Endothelial cell of umbilical vein (primary cell): ENCODE data around the gene E2F4. TPM values are rescaled to one million over a fixed set of nuclear protein-coding genes. Genes with fewer than 3 reads are reported as not detected.

ENCODE experiments used
- BruUV-seq: library from RNA; stranded (reverse); fragments of 400-500 nt; replicated peaks from 2 replicates; lab custom pipeline; 2021; lab: Mats Ljungman, UMichigan
- CTCF ChIA-PET: fragments of 300-600, 350-600 bp; sonication (Branson Sonifier 250); formaldehyde crosslinking; loops from one replicate; lab custom pipeline; 2021; ENCODE audit warnings: antibody characterized with exemption, inconsistent platforms; lab: Charles Lee
- POLR2A ChIA-PET: fragments of 300-600, 350-600 bp; sonication (Branson Sonifier 250); formaldehyde crosslinking; loops from one replicate; lab custom pipeline; 2021; ENCODE audit warnings: antibody characterized with exemption, inconsistent platforms; lab: Charles Lee
- DNase-seq: peaks from one replicate; pipeline ENCODE4 v3.0.0-alpha.2; 2011; ENCODE audit warnings: low read depth, low spot score
- FAIRE-seq: peaks from 2 replicates; lab custom pipeline; 2011; peaks lifted over from hg19 to GRCh38; lab: Jason Lieb, UNC
- H2AFZ ChIP-seq: 2 replicates; pipeline ENCODE4 v1.6.0; 2012; ENCODE audit warnings: low read depth, low read length, control low read depth, inconsistent platforms
- H3K27ac ChIP-seq: 2 replicates; pipeline ENCODE4 v1.5.1; 2011; ENCODE audit warnings: low read depth, mild to moderate bottlenecking, control low read depth, low read length, moderate library complexity; ENCODE audit not compliant: insufficient read depth
- H3K27me3 ChIP-seq, 2 experiments: 2 replicates each; pipeline versions ENCODE4 v1.6.0 to v1.6.1; 2011; ENCODE audit warnings: low read length in 2 of 2, mixed read lengths in 1 of 2; ENCODE audit not compliant: control insufficient read depth in 2 of 2, insufficient read depth in 2 of 2
- H3K36me3 ChIP-seq, 2 experiments: 2 replicates in 1 of 2; 3 replicates in 1 of 2; pipeline ENCODE4 v1.5.1; 2011; ENCODE audit warnings: low read length in 2 of 2, mild to moderate bottlenecking in 1 of 2, moderate library complexity in 1 of 2; ENCODE audit not compliant: control insufficient read depth in 2 of 2, insufficient read depth in 2 of 2; ENCODE audit errors: extremely low read depth in 1 of 2
- H3K4me1 ChIP-seq: 3 replicates; pipeline ENCODE4 v1.5.1; 2011; ENCODE audit warnings: mild to moderate bottlenecking, low read length; ENCODE audit not compliant: control insufficient read depth, insufficient read depth; ENCODE audit errors: extremely low read depth
- H3K4me2 ChIP-seq: 2 replicates; pipeline ENCODE4 v1.6.1; 2011; ENCODE audit warnings: low read length, control low read depth, mixed read lengths; ENCODE audit not compliant: insufficient read depth
- H3K4me3 ChIP-seq, 3 experiments: fragments of 200-600 bp in 1 of 3; sonication (generic), shearing (Covaris generic) in 1 of 3; replicated peaks in 1 of 3; 2 replicates each; pipeline ENCODE4 v1.5.1; 2011 to 2016; ENCODE audit warnings: control low read depth in 3 of 3, low read length in 3 of 3, mild to moderate bottlenecking in 2 of 3, inconsistent platforms in 1 of 3, low read depth in 1 of 3, moderate library complexity in 1 of 3; ENCODE audit not compliant: insufficient read depth in 1 of 3
- H3K79me2 ChIP-seq: 2 replicates; pipeline ENCODE4 v1.6.0; 2012; ENCODE audit warnings: low read length, inconsistent platforms; ENCODE audit not compliant: control insufficient read depth, insufficient read depth
- H3K9ac ChIP-seq: replicated peaks from 2 replicates; pipeline ENCODE3; 2011; ENCODE audit warnings: low read length, control low read depth; ENCODE audit not compliant: insufficient read depth; ENCODE audit errors: extremely low read depth
- H3K9me1 ChIP-seq: replicated peaks from 3 replicates; pipeline ENCODE4 v1.6.0; 2011; ENCODE audit warnings: mild to moderate bottlenecking, low read length; ENCODE audit not compliant: control insufficient read depth, insufficient read depth; ENCODE audit errors: extremely low read depth
- H3K9me3 ChIP-seq: replicated peaks from 2 replicates; pipeline ENCODE4 v1.5.1; 2012; ENCODE audit warnings: low read length, inconsistent platforms; ENCODE audit not compliant: control insufficient read depth, insufficient read depth
- H4K20me1 ChIP-seq: replicated peaks from 2 replicates; pipeline ENCODE3; 2011; ENCODE audit warnings: mild to moderate bottlenecking, low read length; ENCODE audit not compliant: control insufficient read depth, insufficient read depth; ENCODE audit errors: extremely low read depth
- CTCF ChIP-seq, 2 donors: IDR thresholded peaks; 1 replicate in 1 of 2; 2 replicates in 1 of 2; pipeline ENCODE4 v1.5.1; 2011; ENCODE audit warnings: low read length in 2 of 2, mild to moderate bottlenecking in 2 of 2, moderate library complexity in 2 of 2, control low read depth in 1 of 2, inconsistent platforms in 1 of 2, low read depth in 1 of 2; ENCODE audit not compliant: insufficient read depth in 1 of 2; ENCODE audit errors: extremely low read depth in 1 of 2
- EZH2 ChIP-seq: IDR thresholded peaks from 2 replicates; pipeline ENCODE4 v1.6.1; 2012; ENCODE audit warnings: borderline replicate concordance, low read depth, mild to moderate bottlenecking, moderate library complexity, low read length, inconsistent platforms; ENCODE audit not compliant: severe bottlenecking
- POLR2AphosphoS5 ChIP-seq: IDR thresholded peaks from 2 replicates; pipeline ENCODE4 v1.6.1; 2012; ENCODE audit warnings: low read depth, mild to moderate bottlenecking, control low read depth, low read length, moderate library complexity; ENCODE audit not compliant: insufficient read depth
- dilution Hi-C: fragments of 300-500 bp; cut with MboI; formaldehyde crosslinking; loops from one replicate; pipeline ENCODE4 v1.15.0; 2019; ENCODE audit warnings: low sequenced_read_pairs; ENCODE audit not compliant: extremely low pct_ligation_motif_present
- intact Hi-C: fragments of 100-400 bp; cut with micrococcal nuclease; formaldehyde crosslinking; loops from one replicate; pipeline ENCODE4 v1.10.0; 2022
- polyA plus RNA-seq, 4 experiments: library from polyadenylated mRNA; depleted of rRNA in 3 of 4; stranded (reverse) in 3 of 4; unstranded in 1 of 4; fragments of >200 nt; gene quantifications; 2 replicates each; pipeline versions ENCODE4 v1.2.1 to v1.2.3, GENCODE V29; 2011 to 2012; ENCODE audit warnings: missing spikeins in 1 of 4
- total RNA-seq: library from RNA; stranded (reverse); gene quantifications from 2 replicates; pipeline ENCODE4 v1.2.3, GENCODE V29; 2021

Gene E2F4
- total and polyA plus RNA-seq, 2 donors (not counting 3 experiments of a cell fraction or from before 2014, with no cell fraction given): 112 to 168 TPM

GRCh38 chr16:67236563-67237395 is 44.8 kb downstream of the E2F4 start:
- ChIA-PET CTCF (interaction anchor here (0.9 to 1.0 kb wide), 2 partner anchors 10 to 39 kb away, joined by 3 to 4 read pairs; partner anchors contain the start of gene FHOD1), POLR2A (no interaction called here)
- Histone ChIP-seq H3K9ac (no peak overlapping the region), H3K27ac (no peak overlapping the region), H3K9me1 (no peaks in the 10 kb centered on the region), H3K4me3 (no peak overlapping the region), H3K79me2 (peaks cover 19% of the 10 kb centered on the region), H3K9me3 (no peaks in the 10 kb centered on the region), H3K4me1 (peaks cover 12% of the 10 kb centered on the region), H2AFZ (no peak overlapping the region), H3K36me3 (peaks cover 11 to 57% of the 10 kb centered on the region in 2 experiments), H3K27me3 (no peaks in the 10 kb centered on the region), H3K4me2 (no peak overlapping the region), H4K20me1 (no peaks in the 10 kb centered on the region)
- intact Hi-C loops: loop anchor here (1.0 kb wide), 1 partner anchor 8 kb away; no protein-coding TSS in a partner anchor
- dilution Hi-C loops: no loop called here
- DNase-seq (peak; percentile 60), FAIRE-seq (peak; percentile 21)
- TSS peak; percentile 45 for BruUV-seq
- TF ChIP-seq POLR2AphosphoS5: no peak

DNA sequence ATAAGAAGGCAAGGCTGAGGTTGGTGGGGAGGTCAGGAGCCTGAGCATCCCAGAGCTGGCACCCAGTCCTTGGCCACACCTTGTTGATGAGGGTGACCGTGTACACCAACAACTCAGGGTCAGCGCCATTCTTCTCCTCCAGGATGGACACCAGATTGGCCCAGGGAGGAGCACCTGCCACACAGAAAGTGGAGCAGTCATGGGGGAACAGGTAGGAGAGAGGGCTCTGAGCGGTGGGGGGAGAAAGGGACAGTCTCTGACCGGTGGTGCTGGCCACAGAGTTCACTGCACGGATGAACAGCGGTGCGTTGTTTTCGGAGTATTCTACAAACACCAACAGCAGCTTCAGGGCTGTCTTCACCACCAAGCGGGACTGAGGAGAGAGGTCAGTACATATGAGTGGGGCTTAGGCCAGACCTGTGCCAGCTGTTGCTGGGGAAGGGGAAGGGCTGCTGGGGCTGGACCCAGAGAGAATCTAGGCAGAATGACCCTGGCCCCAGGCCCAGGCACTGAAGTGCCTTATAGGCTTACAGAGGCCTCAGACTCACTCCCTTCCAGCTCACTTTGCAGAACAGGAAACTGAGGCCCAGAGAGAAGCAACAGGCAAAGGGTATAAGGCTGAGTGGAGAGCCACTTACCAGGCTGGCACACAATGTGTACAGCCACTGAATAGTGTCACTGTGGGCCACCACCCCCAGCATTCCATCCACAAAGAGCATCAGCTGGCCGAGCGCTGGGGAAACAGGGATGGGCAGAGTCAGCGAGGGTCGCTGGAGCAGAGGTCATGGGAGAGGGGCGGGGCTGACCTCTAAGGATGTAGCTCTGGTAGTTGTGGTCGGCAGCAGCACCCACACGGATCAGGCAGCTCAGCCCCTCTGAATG is 45.7 kb downstream of the E2F4 start:
- no peaks in the 10 kb centered on the region for H3K9me3 ChIP-seq
- intact Hi-C loops (no loop called here), dilution Hi-C loops (no loop called here)
- H3K4me2 ChIP-seq: no peak overlapping the region
- FAIRE-seq: no peak
- no peaks in the 10 kb centered on the region for H4K20me1 ChIP-seq
- BruUV-seq: no TSS peak
- H3K4me3 ChIP-seq: no peak overlapping the region
- peaks cover 21% of the 10 kb centered on the region for H3K4me1 ChIP-seq
- POLR2A ChIA-PET: no interaction called here
- DNase-seq: no peak
- no peak overlapping the region for H2AFZ ChIP-seq
- H3K36me3 ChIP-seq: peaks cover 11 to 58% of the 10 kb centered on the region in 2 experiments
- peaks cover 27% of the 10 kb centered on the region for H3K79me2 ChIP-seq
- H3K9ac ChIP-seq: no peak overlapping the region
- H3K27ac ChIP-seq: no peak overlapping the region
- H3K9me1 ChIP-seq: no peaks in the 10 kb centered on the region
- H3K27me3 ChIP-seq: no peaks in the 10 kb centered on the region
- TF ChIP-seq CTCF (IDR thresholded peaks at IDR 0.05; ENCODE audit: extremely low read depth in 1 of 2, insufficient read depth in 1 of 2, low read depth in 1 of 2, low read length in 2 of 2): no peak
- TF ChIP-seq EZH2: no peak
- CTCF ChIA-PET: interaction anchor here (2.3 kb wide), 1 partner anchor 10 kb away, joined by 7 read pairs; the partner anchor contains the start of gene FHOD1
